Measurements from ENCODE around the gene SLC47A2. TPM values are rescaled to one million over a fixed set of nuclear protein-coding genes. Genes with fewer than 3 reads are reported as not detected.

SLC47A2 gene
- polyA plus RNA-seq, 1 donor = 0.38 TPM

DNA sequence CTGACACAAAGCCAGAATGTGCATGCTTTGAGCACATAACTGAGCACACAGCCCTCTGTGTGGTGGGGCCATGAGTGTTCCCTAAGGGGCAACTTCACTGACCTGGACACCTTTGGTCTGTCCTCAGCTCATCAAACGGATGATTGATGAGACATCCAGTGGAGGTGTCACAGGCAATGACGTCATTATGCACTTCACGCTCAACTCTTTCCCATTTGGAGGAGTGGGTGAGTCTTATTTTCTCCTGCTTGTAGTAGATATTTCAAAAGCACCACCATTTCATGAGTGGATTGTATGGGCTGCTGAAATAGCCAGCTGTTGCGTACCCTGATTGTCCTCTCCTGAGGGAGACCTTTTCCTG is 51.6 kb downstream of the SLC47A2 start:
- no peak for DNase-seq (ENCODE audit: low read depth)

DNA sequence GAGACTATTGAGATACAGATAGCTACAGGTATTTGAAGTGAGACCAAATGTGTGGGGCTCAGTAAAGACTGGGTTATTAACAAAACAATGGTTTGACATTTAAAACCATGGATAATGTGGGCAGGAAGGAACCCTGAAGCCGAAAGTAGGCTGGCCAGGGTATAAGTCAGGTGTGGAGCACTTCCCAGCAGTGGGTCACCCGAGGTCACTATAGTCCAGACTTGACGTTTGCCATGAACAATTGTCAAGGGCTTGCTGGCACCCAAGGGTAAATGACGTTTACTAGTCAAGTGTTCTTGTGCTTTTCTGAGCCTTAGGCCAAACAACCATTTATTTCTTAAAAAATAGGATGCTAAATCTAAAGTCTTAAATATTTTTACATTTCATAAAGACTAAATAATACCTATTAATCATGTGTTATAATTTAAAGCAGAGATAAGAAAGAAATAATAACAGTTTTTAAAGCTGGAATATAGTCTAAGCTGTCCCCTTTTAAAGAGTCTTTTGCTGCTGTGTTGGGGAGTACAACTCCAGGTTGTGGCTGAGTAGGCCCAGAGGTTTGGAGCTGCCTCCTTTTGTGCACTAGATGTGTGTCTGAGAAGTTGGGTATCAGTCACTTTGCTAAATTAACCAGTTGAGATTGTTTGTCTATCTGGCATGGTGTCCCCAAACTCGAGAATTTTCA is 52.1 kb downstream of the SLC47A2 start:
- DNase-seq (ENCODE audit: low read depth) = no peak

DNA sequence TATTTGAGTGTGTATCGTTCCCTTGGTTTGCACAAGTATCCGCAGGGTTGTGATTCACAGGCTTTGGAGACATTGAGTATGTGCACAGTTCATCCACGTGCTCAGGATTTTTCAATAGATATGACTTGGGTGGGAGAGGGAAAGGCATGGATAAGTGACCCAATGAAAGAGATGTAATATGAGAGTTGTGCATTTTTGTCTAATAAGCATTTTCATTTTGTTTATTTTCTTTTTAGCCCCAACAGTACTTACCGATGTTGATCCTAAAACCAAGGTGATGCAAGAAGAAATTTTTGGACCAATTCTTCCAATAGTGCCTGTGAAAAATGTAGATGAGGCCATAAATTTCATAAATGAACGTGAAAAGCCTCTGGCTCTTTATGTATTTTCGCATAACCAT is 53.3 kb downstream of the SLC47A2 start:
- no peak for DNase-seq (ENCODE audit: low read depth)

DNA sequence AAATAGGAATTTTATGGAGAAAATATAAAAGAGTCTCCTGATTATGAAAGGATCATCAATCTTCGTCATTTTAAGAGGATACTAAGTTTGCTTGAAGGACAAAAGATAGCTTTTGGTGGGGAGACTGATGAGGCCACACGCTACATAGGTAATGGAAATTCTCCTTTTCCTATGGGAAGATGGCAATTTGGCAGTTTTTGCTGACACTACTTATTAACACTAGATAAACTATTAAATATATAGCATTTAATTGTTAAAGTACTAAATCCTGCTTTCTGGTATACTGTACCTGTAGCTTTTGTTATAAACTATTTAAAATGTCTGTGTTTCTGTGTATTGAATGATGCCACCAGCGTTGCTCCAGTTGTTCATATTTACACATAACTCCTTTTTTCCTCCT is 55.3 kb downstream of the SLC47A2 start:
- DNase-seq (ENCODE audit: low read depth) = no peak

DNA sequence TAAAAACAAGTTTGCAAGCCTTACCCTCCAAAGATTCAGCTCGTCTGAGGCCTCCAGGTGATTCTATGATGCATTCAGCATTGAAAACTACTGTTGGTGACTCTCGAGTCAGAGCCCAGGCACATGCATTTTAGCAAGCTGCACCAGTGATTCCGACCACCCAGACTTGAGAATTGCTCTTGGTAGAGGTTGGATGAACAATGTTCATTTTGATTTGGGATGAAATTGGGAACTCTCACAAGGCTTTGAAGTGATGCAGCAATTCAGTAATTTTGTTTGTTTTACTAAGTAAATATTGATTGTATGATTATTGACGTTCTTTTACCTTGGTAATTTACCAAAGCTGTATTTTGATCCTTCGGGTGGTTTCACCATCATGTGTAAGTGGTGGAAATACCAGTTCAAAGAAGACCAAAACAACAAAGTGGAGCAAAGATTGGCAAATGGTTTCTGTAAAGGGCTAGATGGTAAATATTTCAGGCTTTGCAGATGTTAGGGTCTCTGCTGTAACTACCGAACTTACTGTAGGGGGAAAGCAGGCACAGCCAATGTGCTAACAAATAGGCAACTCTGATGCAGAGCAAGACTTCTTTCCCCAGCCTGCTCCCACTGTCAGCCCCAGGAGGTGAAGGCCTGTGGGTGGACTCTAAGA is 56.0 kb downstream of the SLC47A2 start:
- DNase-seq (ENCODE audit: low read depth) = no peak

- no peak for DNase-seq (ENCODE audit: low read depth)
Observed at GRCh38 chr17:19659366-19660177, 56.8 kb downstream of the SLC47A2 start.

GRCh38 chr17:19656851-19657581 is 59.4 kb downstream of the SLC47A2 start:
- DNase-seq (ENCODE audit: low read depth) = no peak

DNA sequence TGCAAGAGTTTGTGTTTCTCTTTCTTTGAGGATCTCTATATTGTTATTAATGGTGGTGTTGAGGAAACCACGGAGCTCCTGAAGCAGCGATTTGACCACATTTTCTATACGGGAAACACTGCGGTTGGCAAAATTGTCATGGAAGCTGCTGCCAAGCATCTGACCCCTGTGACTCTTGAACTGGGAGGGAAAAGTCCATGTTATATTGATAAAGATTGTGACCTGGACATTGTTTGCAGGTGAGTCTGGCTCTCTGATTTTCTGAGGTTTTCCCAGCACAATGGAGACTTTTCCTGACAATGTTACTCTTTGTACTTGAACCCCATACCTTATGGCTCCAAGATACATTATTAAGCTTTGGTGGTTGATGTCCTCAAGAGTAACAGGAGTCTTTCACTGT is 60.0 kb downstream of the SLC47A2 start:
- DNase-seq (ENCODE audit: low read depth) = no peak

DNA sequence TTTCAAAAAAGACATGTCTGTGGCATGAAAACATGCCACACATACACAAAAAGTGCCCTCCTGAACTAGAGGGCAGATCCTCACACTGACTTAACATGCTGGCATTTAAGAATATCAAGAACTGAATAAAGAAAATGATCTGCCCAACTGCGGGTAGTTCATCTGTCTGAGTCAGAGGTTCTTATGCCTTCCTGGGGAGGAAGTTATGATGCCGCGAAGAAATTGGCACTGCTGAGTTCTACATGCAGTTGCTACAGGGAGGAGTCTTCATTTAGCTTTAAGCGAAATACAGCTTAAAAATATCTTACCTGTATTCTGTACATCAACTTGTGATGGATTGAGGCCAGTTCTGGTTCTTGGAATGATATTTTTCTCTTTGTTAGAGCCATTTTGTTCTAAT is 61.5 kb downstream of the SLC47A2 start:
- DNase-seq (ENCODE audit: low read depth) = no peak

DNA sequence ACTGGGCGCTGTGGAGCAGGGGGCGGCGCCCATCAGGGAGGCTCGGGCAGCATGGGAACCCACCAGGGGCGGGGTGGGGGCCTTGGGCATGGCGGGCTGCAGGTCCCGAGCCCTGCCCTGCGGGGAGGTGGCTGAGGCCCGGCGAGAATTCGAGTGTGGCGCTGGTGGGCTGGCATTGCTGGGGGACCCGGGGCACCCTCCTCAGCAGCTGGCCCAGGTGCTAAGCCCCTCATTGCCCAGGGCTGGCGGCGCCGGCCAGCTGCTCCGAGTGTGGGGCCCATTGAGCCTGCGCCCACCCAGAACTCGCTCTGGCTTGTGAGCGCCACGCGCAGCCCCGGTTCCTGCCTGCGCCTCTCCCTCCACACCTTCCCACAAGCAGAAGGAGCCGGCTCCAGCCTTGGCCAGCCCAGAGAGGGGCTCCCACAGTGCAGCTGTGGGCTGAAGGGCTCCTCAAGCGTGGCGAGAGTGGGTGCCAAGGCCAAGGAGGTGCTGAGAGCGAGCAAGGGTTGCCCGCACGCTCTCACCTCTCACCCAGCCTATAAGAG is 62.0 kb downstream of the SLC47A2 start:
- DNase-seq (ENCODE audit: low read depth) = no peak

DNA sequence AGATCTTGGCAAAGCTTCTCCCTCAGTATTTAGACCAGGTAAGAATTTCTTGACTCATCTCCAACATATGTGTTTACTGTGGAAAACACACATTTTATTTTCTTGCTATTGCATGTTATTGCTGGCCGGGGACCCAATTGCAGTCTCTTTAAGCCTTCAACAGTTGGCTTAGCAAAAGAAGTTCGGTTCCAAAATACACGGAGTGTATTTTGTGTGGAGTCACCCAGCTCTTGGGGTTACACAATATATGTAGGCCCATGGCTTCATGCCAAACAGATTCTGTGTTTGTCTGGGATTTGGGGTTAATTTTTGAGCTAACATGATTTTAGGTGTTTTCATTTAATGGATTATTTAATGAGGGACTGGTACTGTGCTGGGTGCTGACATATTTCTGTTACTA is 63.8 kb downstream of the SLC47A2 start:
- no peak for DNase-seq (ENCODE audit: low read depth)

- no peak for DNase-seq (ENCODE audit: low read depth)
Observed at GRCh38 chr17:19651451-19652238, 64.7 kb downstream of the SLC47A2 start.

DNA sequence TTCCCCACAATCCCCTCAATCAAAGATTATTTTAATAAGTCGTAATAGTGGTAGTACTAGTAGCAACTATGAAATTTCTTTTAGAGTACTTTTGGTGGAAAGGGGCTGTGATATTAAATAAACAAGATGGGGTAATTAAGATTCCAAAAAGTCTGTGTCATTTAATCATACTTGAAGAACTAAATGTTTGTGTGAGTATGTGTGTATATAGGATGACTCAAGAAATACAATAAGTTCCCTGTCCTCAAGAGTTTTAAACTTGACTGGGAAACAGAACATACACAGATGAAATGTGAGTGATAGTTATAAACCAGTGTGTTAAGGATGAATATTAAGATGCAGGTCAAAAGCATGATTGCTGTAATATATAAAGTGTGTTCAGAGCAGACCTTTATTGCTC is 65.6 kb downstream of the SLC47A2 start:
- DNase-seq (ENCODE audit: low read depth) = no peak

DNA sequence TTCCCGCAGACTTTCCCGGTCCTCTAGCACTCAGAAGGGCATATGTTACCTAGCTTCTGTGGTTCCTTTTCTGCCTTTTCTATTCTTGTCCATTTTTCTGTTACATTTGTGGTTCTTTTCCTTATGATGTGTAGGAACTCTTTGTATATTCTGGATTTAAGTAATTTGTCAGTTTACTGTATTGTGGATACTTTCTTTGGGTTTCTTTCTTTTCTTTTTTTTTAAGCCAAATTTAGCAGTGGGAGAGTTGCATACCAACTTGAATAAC is 67.2 kb downstream of the SLC47A2 start:
- no peak for DNase-seq (ENCODE audit: low read depth)

GRCh38 chr17:19648475-19649273 is 67.7 kb downstream of the SLC47A2 start, which contains the start of gene ALDH3A2:
ALDH3A2 (plus strand) TSS chr17:19648751; CDS start chr17:19648972, 221 bp downstream.
- DNase-seq (ENCODE audit: low read depth) = peak; percentile 62

DNA sequence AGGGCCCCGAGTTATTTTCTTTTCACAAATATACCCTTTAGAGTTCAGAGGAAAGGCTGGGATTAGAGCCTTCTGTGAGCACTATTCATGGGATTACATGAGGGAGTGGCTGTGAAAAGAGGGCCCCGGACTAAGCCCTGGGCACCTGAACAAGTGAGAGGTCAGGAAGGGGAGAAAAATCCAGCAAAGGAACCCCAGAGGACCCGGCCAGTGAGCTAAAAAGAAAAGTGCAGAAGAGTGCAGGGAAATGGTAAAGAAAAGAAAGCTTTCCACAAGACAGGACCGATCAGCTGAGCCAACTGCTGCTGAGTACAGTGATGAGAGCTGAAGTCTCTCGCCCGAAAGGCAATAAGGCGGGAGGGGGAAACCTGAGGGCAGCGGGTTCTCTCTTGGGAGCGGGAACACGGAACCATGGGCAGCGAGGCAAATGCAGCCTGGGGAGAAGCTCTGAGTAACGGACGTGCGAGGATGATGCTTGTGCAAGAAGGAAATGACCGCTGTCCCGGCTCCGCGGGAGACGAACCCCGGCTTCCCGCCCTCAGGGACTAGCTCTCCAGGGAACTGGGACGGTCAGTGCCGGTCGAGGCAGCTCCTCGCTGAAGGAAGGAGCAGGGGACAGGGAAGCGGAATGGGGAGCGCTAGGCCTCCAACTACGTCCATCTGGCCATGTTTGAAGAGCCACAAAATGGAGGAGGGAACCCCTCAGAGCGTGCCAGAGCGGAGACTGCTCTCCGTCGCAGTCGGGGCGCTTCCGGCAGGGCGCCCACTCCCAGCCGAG is 68.5 kb downstream of the SLC47A2 start:
- no peak for DNase-seq (ENCODE audit: low read depth)

GRCh38 chr17:19646788-19647696 is 69.3 kb downstream of the SLC47A2 start:
- DNase-seq (ENCODE audit: low read depth) = no peak

DNA sequence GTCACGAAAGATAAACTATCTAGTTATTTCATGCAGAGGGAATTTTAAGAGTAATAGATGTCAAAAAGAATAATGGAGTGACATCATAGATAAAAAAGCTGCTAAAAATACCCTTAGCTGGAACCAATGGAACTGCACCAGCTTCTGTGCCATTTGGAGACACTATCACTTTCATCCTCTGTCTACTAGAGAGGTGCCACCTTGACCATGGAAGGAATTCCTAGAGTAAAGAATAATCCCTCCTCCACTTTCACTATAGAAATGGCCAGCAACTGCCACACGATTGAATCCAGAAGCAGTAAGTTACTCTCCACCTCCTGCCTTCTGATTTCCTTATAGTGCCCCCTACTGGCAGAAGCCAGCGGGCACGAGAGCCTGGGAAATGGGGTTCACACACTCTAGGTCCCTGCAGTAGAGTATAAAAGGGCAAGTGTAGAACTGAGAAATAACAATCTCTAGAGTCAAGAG is 70.6 kb downstream of the SLC47A2 start:
- no peak for DNase-seq (ENCODE audit: low read depth)
